Measurements from ENCODE around the gene IFRD1. TPM values are rescaled to one million over a fixed set of nuclear protein-coding genes. Genes with fewer than 3 reads are reported as not detected.
"Not testable (repeated sequence)": the region's sequence is repeated elsewhere in the genome, so short reads cannot be mapped to it uniquely, and the experiment has no call there.

Gene IFRD1
- total RNA-seq, 4 donors from 2014 or later = 29.6 to 37.3 (median 32.1) TPM

GRCh38 chr7:112512451-112513210 lies 62.4 kb downstream of the IFRD1 start:
- intact Hi-C loops (cut with DNase I; ENCODE audit: low total_unique reads) = no loop called here
- H3K4me3 ChIP-seq (ENCODE audit: low read depth, poor library complexity, severe bottlenecking) = no peak overlapping the region
- WGBS, 2 donors = 68 to 72% methylated on average over 5 of the region's 5 CpGs
- TF ChIP-seq CTCF (IDR thresholded peaks at IDR 0.05) = no peak
- TF ChIP-seq POLR2A (IDR thresholded peaks at IDR 0.05) = no peak
- DNase-seq (ENCODE audit: low spot score in 2 of 2) = no peak

GRCh38 chr7:112515989-112516388 lies 65.7 kb downstream of the IFRD1 start:
- H3K4me3 ChIP-seq (ENCODE audit: low read depth, poor library complexity, severe bottlenecking) = no peak overlapping the region
- TF ChIP-seq CTCF (IDR thresholded peaks at IDR 0.05) (no peak), POLR2A (IDR thresholded peaks at IDR 0.05) (no peak)
- DNase-seq (ENCODE audit: low spot score in 2 of 2) = no peak
- WGBS, 2 donors = 93 to 95% methylated on average over 5 of the region's 5 CpGs
- intact Hi-C loops (cut with DNase I; ENCODE audit: low total_unique reads) = no loop called here

- DNase-seq (ENCODE audit: low spot score in 2 of 2); intact Hi-C loops (cut with DNase I; ENCODE audit: low total_unique reads); H3K4me3 ChIP-seq (ENCODE audit: low read depth, poor library complexity, severe bottlenecking): not testable (repeated sequence)
- 85 to 86% methylated on average over 5 of the region's 5 CpGs for whole genome bisulfite sequencing, 2 donors
Measured at GRCh38 chr7:112516418-112516817, 66.2 kb downstream of the IFRD1 start.

GRCh38 chr7:112517487-112517886 lies 67.2 kb downstream of the IFRD1 start:
- 89 to 93% methylated on average over 3 of the region's 3 CpGs for WGBS, 2 donors
- H3K4me3 ChIP-seq (ENCODE audit: low read depth, poor library complexity, severe bottlenecking) = no peak overlapping the region
- no peak for DNase-seq (ENCODE audit: low spot score in 2 of 2)
- TF ChIP-seq POLR2A (IDR thresholded peaks at IDR 0.05) (no peak), CTCF (IDR thresholded peaks at IDR 0.05) (no peak)
- intact Hi-C loops (cut with DNase I; ENCODE audit: low total_unique reads) = no loop called here

GRCh38 chr7:112520787-112521186 lies 70.5 kb downstream of the IFRD1 start:
- H3K4me3 ChIP-seq (ENCODE audit: low read depth, poor library complexity, severe bottlenecking) = no peak overlapping the region
- no peak for DNase-seq (ENCODE audit: low spot score in 2 of 2)
- 78 to 83% methylated on average over 6 of the region's 6 CpGs for WGBS, 2 donors
- intact Hi-C loops (cut with DNase I; ENCODE audit: low total_unique reads) = no loop called here
- TF ChIP-seq POLR2A (IDR thresholded peaks at IDR 0.05) = no peak
- no peak for TF ChIP-seq CTCF (IDR thresholded peaks at IDR 0.05)

- DNase-seq (ENCODE audit: low spot score in 2 of 2) = no peak
- intact Hi-C loops (cut with DNase I; ENCODE audit: low total_unique reads) = no loop called here
- 71 to 84% methylated on average over 3 of the region's 3 CpGs for WGBS, 2 donors
- TF ChIP-seq CTCF (IDR thresholded peaks at IDR 0.05) (no peak), POLR2A (IDR thresholded peaks at IDR 0.05) (no peak)
- no peak overlapping the region for H3K4me3 ChIP-seq (ENCODE audit: low read depth, poor library complexity, severe bottlenecking)
Measured at GRCh38 chr7:112521942-112522341, 71.7 kb downstream of the IFRD1 start.
